Measurements from ENCODE around the gene SLAMF9.

Gene SLAMF9

DNA sequence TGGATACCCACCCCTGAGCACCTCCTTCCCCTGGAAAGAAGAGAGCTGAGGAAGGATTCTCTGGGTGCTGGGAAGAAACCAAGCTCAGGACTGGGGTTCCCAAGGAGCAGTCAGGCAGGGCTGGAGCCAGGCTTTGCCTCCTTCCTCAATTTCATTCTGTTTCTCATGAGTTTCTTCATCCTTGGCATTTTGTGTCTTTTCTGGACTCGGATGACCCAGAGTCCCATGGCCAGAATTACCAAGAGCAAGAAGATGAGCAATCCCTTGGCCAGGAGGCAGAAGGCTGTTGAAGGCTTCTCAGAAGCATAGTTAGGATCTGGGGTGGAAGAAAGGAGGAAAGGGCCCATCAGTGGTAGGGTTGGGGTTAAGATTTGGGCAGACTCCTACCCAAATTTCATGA lies 2.5 kb downstream of the SLAMF9 start:
- TF ChIP-seq JUND (IDR thresholded peaks at IDR 0.05; ENCODE audit: low read depth): no peak
- no peak for DNase-seq (ENCODE audit: low read depth in 1 of 2, low spot score in 1 of 2)
- in situ Hi-C loops (cut with HindIII; ENCODE audit: low pct_unique_long_range_greater_than_20kb, low sequenced_read_pairs): no loop called here

DNA sequence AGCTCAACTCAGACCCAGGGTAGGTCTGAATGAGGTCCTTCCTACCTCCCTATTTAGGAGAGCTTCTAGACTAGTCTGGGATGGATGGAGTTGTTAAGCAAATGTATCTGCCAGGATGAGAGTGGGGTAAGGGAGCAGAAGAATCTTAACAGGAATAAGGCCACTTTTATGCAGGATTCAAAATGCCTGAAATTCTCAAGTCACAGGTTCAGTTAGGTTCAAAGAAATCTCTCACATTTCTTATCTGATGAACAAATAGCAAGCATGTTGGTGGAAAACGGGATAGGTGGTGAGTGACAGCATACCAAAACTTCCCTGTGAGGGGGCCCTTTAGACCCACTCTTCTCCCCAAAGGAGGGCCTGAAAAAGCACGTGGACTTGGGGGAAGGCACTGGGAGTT lies 3.0 kb downstream of the SLAMF9 start:
- TF ChIP-seq JUND (IDR thresholded peaks at IDR 0.05; ENCODE audit: low read depth): no peak
- in situ Hi-C loops (cut with HindIII; ENCODE audit: low pct_unique_long_range_greater_than_20kb, low sequenced_read_pairs): no loop called here
- no peak for DNase-seq (ENCODE audit: low read depth in 1 of 2, low spot score in 1 of 2)

DNA sequence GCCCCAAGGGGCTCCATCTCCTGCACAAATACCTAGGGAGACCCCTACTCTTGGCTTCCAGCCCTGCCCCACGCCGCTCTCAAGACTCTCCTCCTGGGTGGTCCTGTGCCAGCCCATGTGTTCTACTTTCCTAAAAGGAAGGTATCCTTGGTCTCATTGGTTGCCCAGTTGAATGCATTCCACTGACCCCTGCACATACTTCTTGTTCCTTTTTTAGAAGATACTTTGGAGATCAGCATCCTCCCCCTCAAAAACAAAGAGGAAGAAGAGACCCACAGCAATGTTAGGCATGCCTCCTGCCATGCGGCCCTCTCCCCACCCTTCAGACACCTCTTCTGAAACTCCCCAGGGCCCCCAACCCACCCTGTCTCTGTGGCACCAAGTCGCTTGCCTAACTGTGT lies 4.1 kb downstream of the SLAMF9 start:
- in situ Hi-C loops (cut with HindIII; ENCODE audit: low pct_unique_long_range_greater_than_20kb, low sequenced_read_pairs): no loop called here

DNA sequence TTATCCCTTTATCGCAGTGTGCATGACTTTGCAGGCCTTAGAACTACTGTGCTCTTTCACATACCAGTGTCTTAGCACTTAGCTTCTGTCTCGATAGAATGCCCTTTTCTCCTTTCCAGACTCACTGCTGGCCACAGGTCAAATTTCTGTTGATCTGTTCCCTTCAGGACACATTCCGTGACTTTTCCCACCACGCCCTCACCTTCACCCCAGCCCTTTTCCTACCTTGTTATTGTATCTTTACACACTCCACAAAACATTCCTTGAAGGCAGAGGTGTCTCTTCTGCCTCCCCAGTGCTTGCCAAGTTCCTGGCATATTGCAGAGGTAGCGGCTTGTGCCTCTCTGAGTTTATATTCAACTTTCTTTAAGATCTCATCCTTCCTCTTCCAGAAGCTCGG lies 4.9 kb downstream of the SLAMF9 start:
- TF ChIP-seq JUND (IDR thresholded peaks at IDR 0.05; ENCODE audit: low read depth): no peak
- in situ Hi-C loops (cut with HindIII; ENCODE audit: low pct_unique_long_range_greater_than_20kb, low sequenced_read_pairs): no loop called here
- no peak for DNase-seq (ENCODE audit: low read depth in 1 of 2, low spot score in 1 of 2)

More for the DNA sequence above, 4.1 kb downstream of the SLAMF9 start:
- TF ChIP-seq JUND (IDR thresholded peaks at IDR 0.05; ENCODE audit: low read depth): no peak
- DNase-seq (ENCODE audit: low read depth in 1 of 2, low spot score in 1 of 2): no peak

DNA sequence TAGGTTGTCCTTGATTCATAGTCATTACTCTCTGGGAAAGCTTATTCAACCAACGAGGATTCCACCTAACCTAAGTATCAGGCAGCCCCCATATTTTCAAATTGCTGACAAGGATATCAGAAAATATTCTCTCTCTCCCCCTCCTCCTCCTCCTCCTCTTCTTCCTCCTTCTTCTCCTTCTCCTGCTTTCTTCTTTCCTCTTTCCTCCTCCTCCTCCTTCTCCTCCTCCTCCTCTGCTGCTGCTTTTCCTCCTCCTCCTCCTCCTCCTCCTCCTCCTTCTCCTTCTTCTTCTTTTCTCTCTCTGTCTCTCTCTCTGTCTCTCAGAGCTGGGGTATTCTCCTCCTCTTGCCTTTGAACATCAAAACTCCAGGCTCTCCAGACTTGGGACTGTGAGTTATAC lies 6.1 kb downstream of the SLAMF9 start:
- no peak for DNase-seq (ENCODE audit: low read depth in 1 of 2, low spot score in 1 of 2)
- TF ChIP-seq JUND (IDR thresholded peaks at IDR 0.05; ENCODE audit: low read depth): no peak
- in situ Hi-C loops (cut with HindIII; ENCODE audit: low pct_unique_long_range_greater_than_20kb, low sequenced_read_pairs): no loop called here

DNA sequence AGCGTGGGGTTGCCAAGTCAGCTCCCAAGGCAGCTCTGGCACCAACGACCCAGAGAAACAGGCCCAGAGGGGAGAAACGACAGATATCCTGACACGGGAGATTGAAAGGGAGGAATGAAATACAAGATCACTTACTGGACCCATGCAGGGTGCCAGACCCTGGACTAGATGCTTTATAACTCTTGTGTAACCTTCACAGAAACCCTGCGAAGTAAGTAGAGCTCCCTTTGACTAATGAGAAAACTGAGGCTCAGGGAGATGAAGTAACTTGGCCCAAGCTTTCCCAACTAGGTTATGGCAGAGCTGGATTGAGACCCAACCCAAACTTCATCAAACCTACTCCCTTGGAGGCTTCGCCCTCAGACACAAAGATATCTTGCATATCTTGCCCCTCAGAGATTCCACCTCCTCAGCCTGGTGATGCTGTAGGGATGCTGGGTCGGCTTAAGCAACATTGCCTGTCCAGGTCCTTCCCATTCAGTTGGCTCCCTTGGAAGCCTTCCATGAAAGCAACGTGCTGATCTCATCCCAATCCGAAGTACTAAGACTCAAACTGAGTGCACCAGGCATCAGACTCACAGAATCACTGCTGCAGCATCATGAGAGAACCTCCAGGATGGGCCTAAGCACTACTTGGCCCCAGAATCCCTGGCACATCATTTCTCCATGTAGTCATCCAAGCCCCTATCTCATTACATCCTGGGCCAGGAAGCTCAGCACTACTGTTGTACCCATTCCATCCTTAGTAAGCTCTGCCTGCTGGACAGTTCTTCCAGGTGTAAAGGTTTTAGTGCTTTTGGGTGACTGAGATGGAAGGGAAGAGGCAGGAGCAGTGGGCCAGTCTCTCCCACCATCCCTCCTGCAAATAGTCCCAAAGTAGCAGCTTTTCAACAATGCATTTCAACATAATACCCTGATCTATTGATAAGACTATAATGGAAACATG lies 7.5 kb downstream of the SLAMF9 start:
- peak in 1 of 2 experiments; percentile 29 for DNase-seq (ENCODE audit: low read depth in 1 of 2, low spot score in 1 of 2)
- TF ChIP-seq JUND (IDR thresholded peaks at IDR 0.05; ENCODE audit: low read depth): no peak
- in situ Hi-C loops (cut with HindIII; ENCODE audit: low pct_unique_long_range_greater_than_20kb, low sequenced_read_pairs): no loop called here

DNA sequence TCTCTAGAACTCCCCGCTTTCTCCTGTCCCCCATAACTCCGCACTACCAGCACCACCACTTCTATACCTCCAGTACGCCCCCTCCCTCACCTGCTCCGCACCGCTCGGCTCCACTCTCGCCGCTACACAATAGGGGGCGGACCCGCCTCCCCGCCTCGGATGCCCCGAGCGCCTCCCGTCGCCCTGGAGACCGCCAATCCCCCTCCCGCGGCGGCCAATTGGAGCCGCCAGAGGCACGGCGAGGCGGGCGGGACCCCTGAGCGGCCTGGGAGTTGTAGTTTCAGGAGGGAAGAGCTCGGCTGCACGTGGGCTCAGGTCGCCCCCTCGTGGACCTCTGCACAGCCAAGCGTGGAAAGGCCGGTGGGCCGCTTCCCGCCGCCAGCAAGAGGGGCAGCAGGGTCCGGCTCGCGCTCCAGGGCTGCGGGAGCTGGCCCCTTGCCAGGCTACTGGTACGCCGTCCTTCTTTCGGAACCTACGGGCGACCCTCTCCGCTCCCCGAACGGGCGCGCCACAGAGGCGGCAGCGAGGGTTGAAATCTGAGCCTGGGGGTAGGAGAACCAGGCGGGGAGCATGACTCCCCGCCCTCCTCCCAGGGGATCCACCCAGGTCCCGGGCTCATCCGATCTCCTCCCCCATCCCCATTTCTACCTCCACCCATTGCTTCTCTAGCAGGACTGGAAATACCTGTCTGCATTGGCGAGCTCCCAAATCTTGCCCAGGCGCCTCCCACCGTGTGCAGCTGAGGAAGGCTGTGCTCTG lies 8.4 kb downstream of the SLAMF9 start, which contains the start of gene IGSF9:
IGSF9 (minus strand) TSS at position 131 of the 759 bp plus-strand sequence. CDS start 2,159 bp downstream, outside the sequence.
- in situ Hi-C loops (cut with HindIII; ENCODE audit: low pct_unique_long_range_greater_than_20kb, low sequenced_read_pairs): no loop called here
- DNase-seq (ENCODE audit: low read depth in 1 of 2, low spot score in 1 of 2): peak; percentile 93 to 100

DNA sequence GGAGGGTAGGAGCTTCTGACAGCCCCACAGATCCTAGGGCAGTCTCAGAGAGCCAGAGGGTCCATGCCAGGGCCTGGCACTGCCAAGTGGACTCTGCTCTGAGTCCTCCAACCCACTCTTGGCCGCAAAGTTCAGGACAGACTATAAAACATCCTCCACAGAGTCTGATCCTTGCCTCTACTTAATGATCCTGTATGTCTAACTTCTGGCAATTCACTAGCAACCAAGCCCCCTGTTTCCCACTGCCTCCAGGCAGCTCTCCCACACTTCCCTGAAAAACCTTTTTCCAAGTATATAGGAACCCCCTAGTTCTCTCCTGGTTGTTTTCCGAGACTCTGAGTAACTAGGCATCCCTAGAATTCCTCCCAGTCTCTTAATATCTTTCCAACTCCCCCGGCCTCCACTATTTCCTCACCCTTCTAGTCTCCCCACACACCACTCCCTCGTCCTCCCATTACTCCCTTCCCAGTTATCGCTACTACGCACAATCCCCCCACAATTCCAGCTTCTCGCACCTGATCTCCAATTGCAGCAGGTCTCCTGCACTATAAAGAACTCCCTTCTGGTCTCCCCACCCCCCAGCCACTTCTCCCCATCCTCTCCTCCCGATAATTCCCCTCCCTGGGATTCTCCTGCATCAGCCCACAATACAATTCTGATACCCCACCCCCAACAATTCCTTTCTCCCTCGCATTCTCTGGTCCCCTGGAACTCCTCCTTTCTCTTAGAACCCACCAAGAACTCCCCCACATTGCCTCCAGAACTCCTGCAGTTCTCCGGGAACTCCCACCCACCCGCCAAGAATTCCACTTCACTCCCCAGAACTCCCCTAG lies 9.2 kb downstream of the SLAMF9 start:
- in situ Hi-C loops (cut with HindIII; ENCODE audit: low pct_unique_long_range_greater_than_20kb, low sequenced_read_pairs): no loop called here
- no peak for TF ChIP-seq JUND (IDR thresholded peaks at IDR 0.05; ENCODE audit: low read depth)
- no peak for DNase-seq (ENCODE audit: low read depth in 1 of 2, low spot score in 1 of 2)

More for the DNA sequence above, 8.4 kb downstream of the SLAMF9 start, which contains the start of gene IGSF9:
- TF ChIP-seq JUND (IDR thresholded peaks at IDR 0.05; ENCODE audit: low read depth): no peak; the same call in 1 of the 2 replicates

DNA sequence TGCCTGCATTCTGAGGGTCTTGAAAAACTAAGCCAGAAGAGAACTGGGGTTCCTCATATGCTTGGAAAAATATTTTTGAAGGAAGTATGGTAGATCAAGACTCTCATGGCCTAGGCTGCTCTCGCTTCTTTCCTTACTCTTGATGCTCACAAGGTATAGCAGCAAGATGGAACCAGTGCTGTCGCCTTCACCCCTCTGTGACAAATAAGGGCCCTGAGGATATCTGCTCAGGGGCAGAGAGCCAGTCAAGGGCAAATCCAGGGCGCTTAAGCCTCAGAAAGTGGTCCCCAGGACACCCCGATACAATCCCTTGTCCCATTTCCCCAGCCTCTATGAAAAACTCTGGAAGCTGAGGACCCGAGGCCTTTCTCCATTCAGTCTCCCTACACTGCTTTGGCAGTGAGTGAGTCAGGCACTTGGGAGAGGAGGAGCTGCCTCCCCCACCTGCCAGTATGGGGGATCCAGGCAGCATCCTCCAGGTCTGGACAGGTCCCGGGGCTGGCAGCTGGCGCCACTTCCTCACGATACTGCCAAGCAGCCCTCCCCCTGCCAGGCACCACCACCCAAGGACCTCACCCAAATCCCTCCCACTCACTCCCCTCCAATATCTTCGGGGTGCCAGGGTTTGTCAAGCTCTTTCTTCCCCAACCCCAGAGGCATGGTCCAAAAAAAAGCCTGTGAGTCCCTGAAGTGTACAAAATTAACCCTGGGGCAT lies 10.0 kb downstream of the SLAMF9 start:
- no peak for TF ChIP-seq JUND (IDR thresholded peaks at IDR 0.05; ENCODE audit: low read depth)
- DNase-seq (ENCODE audit: low read depth in 1 of 2, low spot score in 1 of 2): no peak
- in situ Hi-C loops (cut with HindIII; ENCODE audit: low pct_unique_long_range_greater_than_20kb, low sequenced_read_pairs): no loop called here

DNA sequence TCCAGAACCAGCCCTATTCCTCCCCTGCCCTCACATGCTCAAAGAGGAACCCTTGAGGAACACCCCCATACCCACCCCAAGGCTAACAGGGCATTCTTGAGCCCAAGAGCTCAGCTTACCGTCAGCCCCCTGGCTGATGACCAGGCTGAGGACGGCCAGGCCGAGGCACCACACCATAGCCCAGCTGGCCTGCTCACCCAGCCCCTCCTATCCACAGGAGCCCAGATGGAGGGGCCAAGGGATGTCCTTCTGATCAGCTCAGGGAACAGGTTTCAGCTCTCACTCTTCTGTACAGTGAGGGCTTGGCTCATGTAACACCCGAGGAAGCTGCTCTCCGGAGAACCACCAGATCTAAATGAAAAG lies 10.8 kb downstream of the SLAMF9 start:
- no peak for TF ChIP-seq JUND (IDR thresholded peaks at IDR 0.05; ENCODE audit: low read depth)
- DNase-seq (ENCODE audit: low read depth in 1 of 2, low spot score in 1 of 2): no peak
- in situ Hi-C loops (cut with HindIII; ENCODE audit: low pct_unique_long_range_greater_than_20kb, low sequenced_read_pairs): no loop called here

DNA sequence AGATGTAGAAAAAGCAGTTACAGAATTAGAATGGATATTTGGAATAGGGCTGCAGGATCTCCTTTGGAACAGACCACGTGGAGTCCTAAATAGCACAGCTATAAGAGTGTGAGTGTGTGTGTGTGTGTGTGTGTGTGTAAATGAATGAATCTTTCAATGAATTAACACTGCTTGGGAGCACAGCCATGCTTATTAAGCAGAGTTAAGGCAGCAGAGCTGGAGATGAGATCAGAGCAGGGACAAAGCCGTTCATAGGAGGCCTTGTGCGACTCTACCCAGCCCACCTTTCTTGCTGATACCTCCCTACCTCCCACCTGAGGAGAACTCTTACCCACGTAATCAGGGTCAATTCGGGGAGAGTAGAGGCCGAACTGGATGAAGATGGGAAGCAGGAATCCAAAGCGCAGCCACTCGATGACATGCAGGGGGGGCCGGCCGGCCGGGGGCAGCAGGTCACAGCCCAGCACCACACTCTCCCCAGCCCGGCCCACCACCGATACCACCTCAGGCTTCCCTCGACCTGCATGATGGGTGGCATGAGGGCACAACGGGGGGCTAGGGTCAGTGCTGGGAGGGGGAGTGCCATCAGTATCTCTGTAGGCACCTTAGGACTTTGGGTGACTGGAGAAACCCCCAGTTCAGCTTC lies 11.3 kb downstream of the SLAMF9 start:
- TF ChIP-seq JUND (IDR thresholded peaks at IDR 0.05; ENCODE audit: low read depth): no peak
- in situ Hi-C loops (cut with HindIII; ENCODE audit: low pct_unique_long_range_greater_than_20kb, low sequenced_read_pairs): no loop called here

More for the DNA sequence above, 11.3 kb downstream of the SLAMF9 start:
- no peak for DNase-seq (ENCODE audit: low read depth in 1 of 2, low spot score in 1 of 2)

Data from T47D (cell line).